Body of pancreas (tissue), 4 donors: ENCODE data around the gene SLC40A1. TPM values are rescaled to one million over a fixed set of nuclear protein-coding genes. Genes with fewer than 3 reads are reported as not detected.
A peak's percentile ranks its signal among the peaks of the same experiment; 100 is the strongest.

ENCODE experiments used
- ATAC-seq: fragments of 150-250 bp; one replicate; pipeline ENCODE4 v1.9.1; 2016
- DNase-seq, 4 donors: peaks; one replicate each; pipeline ENCODE4 v3.0.0-alpha.2; 2019
- H3K27ac ChIP-seq, 4 donors: fragments of 200-600 bp; sonication (generic); 1 replicate in 3 of 4; 2 replicates in 1 of 4; pipeline versions ENCODE4 v1.5.1 to v1.6.1; 2016 to 2019; ENCODE audit warnings: mild to moderate bottlenecking in 1 of 4, mixed read lengths in 1 of 4, moderate library complexity in 1 of 4
- H3K27me3 ChIP-seq, 2 donors: fragments of 200-600 bp; sonication (generic); one replicate each; pipeline ENCODE4 v1.6.0; 2016; ENCODE audit warnings: mild to moderate bottlenecking in 1 of 2
- H3K36me3 ChIP-seq, 2 donors: fragments of 200-600 bp; sonication (generic); replicated peaks in 1 of 2; 2 replicates each; pipeline ENCODE4 v1.5.1; 2016; ENCODE audit warnings: low read depth in 2 of 2; ENCODE audit not compliant: insufficient read depth in 1 of 2
- H3K4me1 ChIP-seq: fragments of 200-600 bp; sonication (generic); one replicate; pipeline ENCODE4 v1.6.0; 2016
- H3K4me3 ChIP-seq, 2 donors: fragments of 200-600 bp; sonication (generic); 1 replicate in 1 of 2; 2 replicates in 1 of 2; pipeline ENCODE4 v1.5.1; 2016 to 2019
- H3K9me3 ChIP-seq, 3 donors: fragments of 200-600 bp; sonication (generic); 1 replicate in 2 of 3; 2 replicates in 1 of 3; pipeline ENCODE4 v1.5.1; 2016
- POLR2A ChIP-seq, 3 donors: fragments of 450-650 bp; IDR thresholded peaks; one replicate each; pipeline ENCODE4 v1.6.1; 2016; ENCODE audit warnings: antibody characterized with exemption in 3 of 3, mild to moderate bottlenecking in 2 of 3
- WGBS, 2 donors: methylation state at CpG; one replicate each; pipeline ENCODE4 v1.1.5; 2017; 5-methylcytosine and 5-hydroxymethylcytosine counted together
- intact Hi-C: fragments of 100-400 bp; cut with DNase I; formaldehyde crosslinking; loops from one replicate; pipeline ENCODE4 v1.15.1; 2023
- total RNA-seq, 2 donors: library from RNA; depleted of rRNA; stranded (reverse); fragments of >200 nt; gene quantifications; one replicate each; pipeline ENCODE4 v1.1.0, GENCODE V29; 2016
- TF ChIP-seq, protein P1 (sequence below), 7 experiments: fragments of 450-650 bp in 4 of 7; fragments of 200-600 bp in 3 of 7; sonication (generic) in 3 of 7; IDR thresholded peaks; one replicate each; pipeline ENCODE4 v1.5.1; 2016 to 2019; ENCODE audit warnings: antibody characterized with exemption in 7 of 7

SLC40A1 gene
- total RNA-seq, 2 donors from 2014 or later, result 30.3 to 61.2 TPM

DNA sequence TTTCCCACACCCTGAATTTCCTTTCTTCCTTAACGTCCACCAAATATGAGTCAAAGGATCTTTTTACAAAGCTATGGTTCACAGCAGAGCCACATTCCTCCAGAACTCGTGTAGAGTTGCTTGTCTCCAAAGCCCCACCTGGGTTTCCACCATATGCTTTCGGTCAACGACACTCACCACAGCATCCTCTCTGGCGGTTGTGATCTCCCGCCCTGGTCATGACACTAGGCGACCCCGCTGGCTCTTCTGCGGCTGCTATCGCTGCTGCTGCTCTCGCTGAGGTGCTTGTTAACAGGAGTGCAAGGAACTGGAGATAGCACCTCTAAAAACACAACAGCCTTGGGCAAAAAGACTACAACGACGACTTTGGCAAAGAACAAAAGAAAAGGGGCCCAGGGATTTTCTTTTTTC lies 340 bp downstream of the SLC40A1 start:
- DNase-seq (peak; percentile 28 to 43 (median 29)), ATAC-seq (peak; percentile 33)
- Histone ChIP-seq H3K4me3 (peak overlapping the region; percentile 31 to 94), H3K27me3 (no peaks in the 10 kb centered on the region), H3K4me1 (peaks cover 52% of the 10 kb centered on the region), H3K27ac (peak overlapping the region; percentile 82 to 95 (median 89)), H3K36me3 (no peaks in the 10 kb centered on the region), H3K9me3 (no peaks in the 10 kb centered on the region)
- intact Hi-C loops, result no loop called here
- TF ChIP-seq POLR2A (IDR thresholded peaks at IDR 0.05), result no peak
- TF ChIP-seq, protein P1, sequence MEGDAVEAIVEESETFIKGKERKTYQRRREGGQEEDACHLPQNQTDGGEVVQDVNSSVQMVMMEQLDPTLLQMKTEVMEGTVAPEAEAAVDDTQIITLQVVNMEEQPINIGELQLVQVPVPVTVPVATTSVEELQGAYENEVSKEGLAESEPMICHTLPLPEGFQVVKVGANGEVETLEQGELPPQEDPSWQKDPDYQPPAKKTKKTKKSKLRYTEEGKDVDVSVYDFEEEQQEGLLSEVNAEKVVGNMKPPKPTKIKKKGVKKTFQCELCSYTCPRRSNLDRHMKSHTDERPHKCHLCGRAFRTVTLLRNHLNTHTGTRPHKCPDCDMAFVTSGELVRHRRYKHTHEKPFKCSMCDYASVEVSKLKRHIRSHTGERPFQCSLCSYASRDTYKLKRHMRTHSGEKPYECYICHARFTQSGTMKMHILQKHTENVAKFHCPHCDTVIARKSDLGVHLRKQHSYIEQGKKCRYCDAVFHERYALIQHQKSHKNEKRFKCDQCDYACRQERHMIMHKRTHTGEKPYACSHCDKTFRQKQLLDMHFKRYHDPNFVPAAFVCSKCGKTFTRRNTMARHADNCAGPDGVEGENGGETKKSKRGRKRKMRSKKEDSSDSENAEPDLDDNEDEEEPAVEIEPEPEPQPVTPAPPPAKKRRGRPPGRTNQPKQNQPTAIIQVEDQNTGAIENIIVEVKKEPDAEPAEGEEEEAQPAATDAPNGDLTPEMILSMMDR (IDR thresholded peaks at IDR 0.05), result peak in 1 of 7 experiments; percentile 12
- WGBS, 2 donors, result 0 to 1% methylated on average over 13 of the region's 13 CpGs

DNA sequence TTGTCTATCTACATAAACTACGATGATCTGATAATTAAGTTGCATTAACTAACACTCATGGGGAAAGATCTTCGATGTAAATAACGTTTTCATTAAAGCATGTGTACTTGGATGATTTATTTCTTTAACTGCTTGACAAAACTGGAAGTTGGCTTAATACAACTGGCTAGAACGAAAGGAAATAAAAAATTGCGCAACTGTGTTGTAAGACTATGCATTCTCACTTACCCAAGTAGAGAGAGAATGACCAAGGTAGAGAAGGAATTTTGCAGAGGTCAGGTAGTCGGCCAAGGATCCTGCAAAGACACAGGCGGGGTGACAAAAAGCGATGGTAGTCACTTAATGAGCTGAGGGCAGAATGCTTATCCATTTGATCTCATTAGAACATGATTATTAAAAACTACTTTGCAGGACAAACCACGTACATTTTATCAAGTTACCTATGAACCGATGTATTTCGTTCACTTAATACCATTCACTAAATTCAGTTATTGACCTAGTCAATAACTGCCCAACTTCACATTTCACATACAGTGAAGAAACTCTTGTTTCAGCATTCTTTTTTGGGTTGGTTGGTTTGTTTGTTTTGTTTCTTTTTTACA lies 900 bp downstream of the SLC40A1 start:
- peak overlapping the region; percentile 31 to 94 for H3K4me3 ChIP-seq
- no peaks in the 10 kb centered on the region for H3K27me3 ChIP-seq
- TF ChIP-seq, protein P1 (IDR thresholded peaks at IDR 0.05), result no peak
- peak in 2 of 3 donors; percentile 9 to 25 for TF ChIP-seq POLR2A (IDR thresholded peaks at IDR 0.05)
- H3K36me3 ChIP-seq, result no peaks in the 10 kb centered on the region
- 6% methylated on average over 11 of the region's 11 CpGs for WGBS, 2 donors
- peak in 1 of 4 donors; percentile 27 for DNase-seq
- H3K9me3 ChIP-seq, result no peaks in the 10 kb centered on the region
- peak overlapping the region; percentile 64 to 95 (median 89) for H3K27ac ChIP-seq
- peaks cover 58% of the 10 kb centered on the region for H3K4me1 ChIP-seq
- ATAC-seq, result peak; percentile 45
- intact Hi-C loops, result no loop called here

DNA sequence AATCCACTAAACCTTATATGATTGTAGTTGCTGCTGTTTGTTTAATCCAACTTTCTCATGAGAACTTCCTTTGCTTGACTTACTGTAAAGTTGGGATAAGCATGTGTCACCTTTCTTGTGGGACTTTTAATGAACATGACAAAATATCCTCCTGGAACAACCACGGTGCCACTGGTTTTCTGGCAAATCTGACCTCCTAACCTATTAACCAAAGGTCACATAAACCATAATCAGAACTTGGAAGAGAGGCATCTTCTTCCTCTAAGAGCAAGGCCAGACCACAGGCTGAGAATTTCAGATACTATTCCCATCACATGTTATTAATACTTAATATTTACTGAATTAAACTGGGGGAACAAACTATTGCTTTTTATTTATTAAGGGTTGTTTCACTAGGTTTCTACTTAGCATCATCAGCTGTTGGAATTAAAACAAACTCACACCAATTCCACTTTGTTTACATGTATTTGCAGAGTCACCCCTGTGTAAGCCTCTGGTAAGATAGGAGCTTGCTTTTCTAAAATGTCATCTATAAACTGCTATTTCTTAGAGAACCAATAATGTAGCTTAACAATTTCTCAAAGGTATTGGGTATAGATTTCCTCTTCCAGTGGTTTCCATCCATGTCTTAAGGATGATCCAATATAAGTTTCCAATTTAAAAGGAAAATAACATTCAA lies 2.2 kb downstream of the SLC40A1 start:
- WGBS, 2 donors, result 5 to 7% methylated on average over 1 of the region's 1 CpG
- intact Hi-C loops, result no loop called here
- Histone ChIP-seq H3K36me3 (peaks cover 0 to 4% of the 10 kb centered on the region in 2 donors), H3K4me1 (peaks cover 65% of the 10 kb centered on the region), H3K4me3 (no peak overlapping the region), H3K9me3 (no peaks in the 10 kb centered on the region), H3K27me3 (no peaks in the 10 kb centered on the region), H3K27ac (peak overlapping the region in 1 of 4 donors; percentile 13)
- no peak for ATAC-seq
- no peak for DNase-seq
- no peak for TF ChIP-seq POLR2A (IDR thresholded peaks at IDR 0.05)
- TF ChIP-seq, protein P1 (IDR thresholded peaks at IDR 0.05), result no peak

DNA sequence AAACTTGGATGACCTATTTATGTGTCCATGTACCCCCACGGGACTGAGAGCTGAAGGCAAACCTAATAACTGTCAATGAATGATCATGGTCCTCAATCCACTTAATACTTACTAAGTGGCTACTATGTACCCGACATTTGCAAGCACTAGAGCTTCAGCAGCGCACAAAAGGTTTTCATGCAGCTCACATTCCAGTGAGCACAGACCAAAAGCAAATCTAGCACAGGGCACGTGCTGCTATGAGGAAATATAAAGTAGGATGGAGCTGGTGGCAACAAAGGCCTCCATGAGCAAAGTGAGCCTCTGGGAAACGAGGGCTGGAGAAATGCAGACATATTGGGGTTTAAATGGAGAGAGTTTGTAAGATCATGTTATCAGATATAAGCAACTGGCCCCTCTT lies 3.5 kb downstream of the SLC40A1 start:
- no peaks in the 10 kb centered on the region for H3K9me3 ChIP-seq
- H3K36me3 ChIP-seq, result peaks cover 0 to 12% of the 10 kb centered on the region in 2 donors
- DNase-seq (no peak), ATAC-seq (no peak)
- no peak for TF ChIP-seq POLR2A (IDR thresholded peaks at IDR 0.05)
- TF ChIP-seq, protein P1 (IDR thresholded peaks at IDR 0.05), result no peak
- intact Hi-C loops, result no loop called here
- H3K4me1 ChIP-seq, result peaks cover 64% of the 10 kb centered on the region
- H3K4me3 ChIP-seq, result no peak overlapping the region
- H3K27ac ChIP-seq, result peak overlapping the region in 1 of 4 donors; percentile 26
- WGBS, 2 donors, result 68 to 72% methylated on average over 5 of the region's 5 CpGs
- no peaks in the 10 kb centered on the region for H3K27me3 ChIP-seq
